Keratinocyte (primary cell): Measurements from ENCODE around the gene SYMPK.

Experiments
- EZH2 ChIP-seq: IDR thresholded peaks from one replicate; pipeline ENCODE4 v1.6.1; 2012; ENCODE audit warnings: inconsistent platforms, mild to moderate bottlenecking, low read length, moderate library complexity
- TF ChIP-seq, protein P1 (sequence below), 3 experiments: IDR thresholded peaks in 1 of 3; conservative IDR thresholded peaks in 1 of 3; optimal IDR thresholded peaks in 1 of 3; 2 replicates in 2 of 3; 3 replicates in 1 of 3; pipeline versions ENCODE3 to v1.5.1; 2011; ENCODE audit warnings: low read length in 3 of 3, mild to moderate bottlenecking in 3 of 3, moderate library complexity in 2 of 3, control low read depth in 1 of 3, inconsistent platforms in 1 of 3; ENCODE audit not compliant: insufficient read depth in 2 of 3; ENCODE audit errors: extremely low read depth in 1 of 3

DNA sequence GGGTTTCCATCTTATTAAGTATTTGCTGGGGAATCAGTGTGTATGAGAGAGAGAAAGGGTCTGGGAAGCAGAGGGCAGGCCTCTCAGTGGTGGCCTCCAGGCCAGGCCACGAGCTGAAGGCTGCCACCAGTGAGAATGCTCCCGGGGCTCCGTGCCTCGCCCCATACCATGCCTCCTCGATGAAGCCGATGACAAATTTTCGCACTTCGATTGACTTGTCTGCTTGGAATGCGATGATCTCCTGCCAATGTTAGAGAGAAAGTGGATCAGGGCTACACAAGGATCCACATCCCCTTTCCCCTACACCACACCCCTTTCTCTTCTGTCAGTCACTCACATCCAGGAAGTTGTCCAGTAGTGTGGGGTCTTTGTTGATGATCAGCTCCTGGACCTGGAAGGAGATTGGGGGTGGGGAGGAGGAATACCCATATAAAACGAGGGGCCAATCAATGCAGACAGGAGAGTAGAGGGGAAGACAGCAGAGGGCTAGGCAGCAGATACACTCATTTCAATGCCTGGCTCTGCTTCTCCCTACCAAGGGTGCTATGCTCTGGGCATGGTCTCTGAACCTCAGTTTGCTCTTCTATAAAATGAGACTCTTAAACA, 10.7 kb downstream of the SYMPK start:
- TF ChIP-seq, protein P1, sequence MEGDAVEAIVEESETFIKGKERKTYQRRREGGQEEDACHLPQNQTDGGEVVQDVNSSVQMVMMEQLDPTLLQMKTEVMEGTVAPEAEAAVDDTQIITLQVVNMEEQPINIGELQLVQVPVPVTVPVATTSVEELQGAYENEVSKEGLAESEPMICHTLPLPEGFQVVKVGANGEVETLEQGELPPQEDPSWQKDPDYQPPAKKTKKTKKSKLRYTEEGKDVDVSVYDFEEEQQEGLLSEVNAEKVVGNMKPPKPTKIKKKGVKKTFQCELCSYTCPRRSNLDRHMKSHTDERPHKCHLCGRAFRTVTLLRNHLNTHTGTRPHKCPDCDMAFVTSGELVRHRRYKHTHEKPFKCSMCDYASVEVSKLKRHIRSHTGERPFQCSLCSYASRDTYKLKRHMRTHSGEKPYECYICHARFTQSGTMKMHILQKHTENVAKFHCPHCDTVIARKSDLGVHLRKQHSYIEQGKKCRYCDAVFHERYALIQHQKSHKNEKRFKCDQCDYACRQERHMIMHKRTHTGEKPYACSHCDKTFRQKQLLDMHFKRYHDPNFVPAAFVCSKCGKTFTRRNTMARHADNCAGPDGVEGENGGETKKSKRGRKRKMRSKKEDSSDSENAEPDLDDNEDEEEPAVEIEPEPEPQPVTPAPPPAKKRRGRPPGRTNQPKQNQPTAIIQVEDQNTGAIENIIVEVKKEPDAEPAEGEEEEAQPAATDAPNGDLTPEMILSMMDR (optimal IDR thresholded peaks at IDR 0.05 in 1 of 3, IDR thresholded peaks at IDR 0.05 in 1 of 3, conservative IDR thresholded peaks at IDR 0.05 in 1 of 3; ENCODE audit: extremely low read depth in 1 of 3, insufficient read depth in 2 of 3, low read length in 3 of 3), result no peak
- TF ChIP-seq EZH2, result no peak
